Measurements from ENCODE around the gene FAT1. TPM values are rescaled to one million over a fixed set of nuclear protein-coding genes. Genes with fewer than 3 reads are reported as not detected.

The FAT1 gene
- total RNA-seq, 2 experiments from 2014 or later: not detected

- DNase-seq (no peak), ATAC-seq (no peak)
- Mint-ChIP-seq H3K9me3 (ENCODE audit: insufficient read depth) (no peaks in the 10 kb centered on the region), H3K27ac (no peak overlapping the region), H3K4me1 (ENCODE audit: low read depth) (no peaks in the 10 kb centered on the region), H3K36me3 (ENCODE audit: low read depth) (no peaks in the 10 kb centered on the region), H3K4me3 (no peak overlapping the region), H3K27me3 (ENCODE audit: low read depth) (no peaks in the 10 kb centered on the region)
- ChIA-PET POLR2A (no interaction called here), CTCF (interaction anchor here (1.6 to 2.0 kb wide), 3 partner anchors 9 to 290 kb away, joined by 3 to 9 read pairs (median 6); no protein-coding TSS in a partner anchor)
Observed at GRCh38 chr4:186586205-186586604, 137.5 kb downstream of the FAT1 start.

DNA sequence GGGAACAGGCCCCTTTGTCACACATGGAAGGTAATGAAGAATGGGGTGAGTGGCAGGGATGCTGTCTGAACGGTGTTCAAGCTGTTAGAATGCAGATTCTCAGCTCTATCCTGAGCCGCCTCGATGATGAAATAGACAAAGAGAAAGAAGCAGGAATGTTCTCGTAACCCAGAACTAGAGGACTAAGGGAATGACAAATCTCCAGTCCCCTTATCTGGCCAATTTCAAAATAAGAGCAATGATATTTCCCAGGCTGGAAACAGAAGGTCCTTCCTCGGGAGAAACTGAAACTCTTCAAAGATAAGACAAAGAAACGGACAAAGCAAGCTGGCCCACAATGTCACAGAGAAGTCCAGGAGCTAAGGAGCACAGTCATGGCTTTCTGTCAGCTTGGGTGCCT is 138.7 kb downstream of the FAT1 start:
- POLR2A ChIA-PET: no interaction called here
- Mint-ChIP-seq H3K4me3 (no peak overlapping the region), H3K4me1 (ENCODE audit: low read depth) (no peaks in the 10 kb centered on the region), H3K27me3 (ENCODE audit: low read depth) (no peaks in the 10 kb centered on the region), H3K27ac (no peak overlapping the region), H3K36me3 (ENCODE audit: low read depth) (no peaks in the 10 kb centered on the region), H3K9me3 (ENCODE audit: insufficient read depth) (no peaks in the 10 kb centered on the region)
- DNase-seq: no peak
- ATAC-seq: no peak
- CTCF ChIA-PET: no interaction called here

- H3K9me3 Mint-ChIP-seq (ENCODE audit: insufficient read depth): no peaks in the 10 kb centered on the region
- H3K4me3 Mint-ChIP-seq: no peak overlapping the region
- H3K36me3 Mint-ChIP-seq (ENCODE audit: low read depth): no peaks in the 10 kb centered on the region
- ChIA-PET POLR2A (no interaction called here), CTCF (no interaction called here)
- no peak overlapping the region for H3K27ac Mint-ChIP-seq
- DNase-seq (no peak), ATAC-seq (no peak)
- no peaks in the 10 kb centered on the region for H3K4me1 Mint-ChIP-seq (ENCODE audit: low read depth)
- no peaks in the 10 kb centered on the region for H3K27me3 Mint-ChIP-seq (ENCODE audit: low read depth)
Observed at GRCh38 chr4:186581421-186581820, 142.2 kb downstream of the FAT1 start.

GRCh38 chr4:186580669-186581068 is 143.0 kb downstream of the FAT1 start:
- Mint-ChIP-seq H3K4me3 (no peak overlapping the region), H3K27me3 (ENCODE audit: low read depth) (no peaks in the 10 kb centered on the region), H3K4me1 (ENCODE audit: low read depth) (no peaks in the 10 kb centered on the region), H3K27ac (no peak overlapping the region), H3K9me3 (ENCODE audit: insufficient read depth) (no peaks in the 10 kb centered on the region), H3K36me3 (ENCODE audit: low read depth) (no peaks in the 10 kb centered on the region)
- no peak for ATAC-seq
- CTCF ChIA-PET: no interaction called here
- DNase-seq: no peak
- POLR2A ChIA-PET: no interaction called here

DNA sequence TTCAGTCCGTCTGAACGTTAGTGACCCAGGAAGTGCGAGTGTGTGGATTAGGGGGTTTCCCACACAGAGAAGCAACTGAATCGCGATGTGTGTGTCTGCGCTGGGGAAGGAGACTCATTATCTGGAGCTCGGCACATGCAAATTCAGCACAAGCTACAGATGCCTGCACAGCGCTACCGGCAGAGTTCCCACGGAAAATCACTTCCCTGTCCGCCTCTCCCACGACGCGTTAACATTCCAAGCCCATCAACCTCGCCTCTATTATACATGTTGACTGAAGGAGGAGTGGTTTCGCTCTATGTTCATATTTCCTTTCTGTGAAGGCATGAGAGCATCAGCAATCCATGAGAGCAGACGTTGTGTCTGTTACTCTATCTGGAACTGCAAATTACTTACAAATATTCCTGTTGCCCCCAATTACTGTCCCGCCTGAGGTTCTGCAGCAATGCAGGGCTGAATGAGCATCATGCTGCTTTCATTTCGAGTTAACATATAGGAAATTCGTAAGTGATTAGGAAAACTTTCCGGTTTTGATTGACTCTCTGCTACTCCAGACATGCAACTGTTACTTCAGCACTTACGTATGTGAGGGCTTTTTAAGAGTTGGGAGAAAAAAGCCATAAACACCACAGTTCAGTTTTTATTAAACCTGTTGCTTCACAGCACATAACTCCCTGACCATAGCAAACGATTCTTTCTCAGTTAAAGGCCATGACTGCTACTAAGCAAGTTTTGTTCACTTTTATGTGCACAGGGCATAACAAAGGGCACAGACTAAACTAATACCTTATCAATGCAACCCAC is 153.3 kb downstream of the FAT1 start:
- H3K27me3 Mint-ChIP-seq (ENCODE audit: low read depth): no peaks in the 10 kb centered on the region

GRCh38 chr4:186569533-186570192 is 154.0 kb downstream of the FAT1 start:
- DNase-seq (no peak), ATAC-seq (no peak)
- POLR2A ChIA-PET: no interaction called here
- Mint-ChIP-seq H3K27ac (no peak overlapping the region), H3K9me3 (ENCODE audit: insufficient read depth) (no peaks in the 10 kb centered on the region), H3K4me1 (ENCODE audit: low read depth) (no peaks in the 10 kb centered on the region), H3K36me3 (ENCODE audit: low read depth) (no peaks in the 10 kb centered on the region), H3K4me3 (no peak overlapping the region), H3K27me3 (ENCODE audit: low read depth) (no peaks in the 10 kb centered on the region)
- CTCF ChIA-PET: no interaction called here

More for the DNA sequence above, 153.3 kb downstream of the FAT1 start:
- POLR2A ChIA-PET: no interaction called here
- Mint-ChIP-seq H3K4me3 (no peak overlapping the region), H3K4me1 (ENCODE audit: low read depth) (no peaks in the 10 kb centered on the region), H3K9me3 (ENCODE audit: insufficient read depth) (no peaks in the 10 kb centered on the region), H3K27ac (no peak overlapping the region), H3K36me3 (ENCODE audit: low read depth) (no peaks in the 10 kb centered on the region)
- CTCF ChIA-PET: no interaction called here
- DNase-seq (no peak), ATAC-seq (no peak)

DNA sequence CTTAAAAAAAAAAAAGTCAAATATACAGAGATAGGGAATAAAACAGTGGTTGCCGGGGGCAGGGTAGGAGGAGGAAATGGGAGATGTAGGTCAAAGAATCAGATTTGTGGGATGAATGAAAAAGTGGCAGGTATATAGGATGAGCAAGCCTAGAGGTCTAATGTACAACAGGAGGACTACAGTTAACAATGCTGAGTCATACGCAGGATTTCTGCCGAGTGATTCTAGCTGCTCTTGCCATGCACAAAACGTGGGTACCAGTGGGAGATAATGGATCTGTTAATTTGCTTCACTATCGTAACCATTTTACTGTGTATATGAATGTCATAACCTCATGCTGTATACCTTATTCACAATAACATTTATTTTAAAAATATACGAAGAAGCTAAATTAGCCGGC is 157.6 kb downstream of the FAT1 start:
- Mint-ChIP-seq H3K4me1 (ENCODE audit: low read depth) (no peaks in the 10 kb centered on the region), H3K27me3 (ENCODE audit: low read depth) (no peaks in the 10 kb centered on the region), H3K36me3 (ENCODE audit: low read depth) (no peaks in the 10 kb centered on the region), H3K9me3 (ENCODE audit: insufficient read depth) (no peaks in the 10 kb centered on the region), H3K4me3 (no peak overlapping the region), H3K27ac (no peak overlapping the region)
- ATAC-seq: no peak
- no peak for DNase-seq
- ChIA-PET CTCF (no interaction called here), POLR2A (no interaction called here)

DNA sequence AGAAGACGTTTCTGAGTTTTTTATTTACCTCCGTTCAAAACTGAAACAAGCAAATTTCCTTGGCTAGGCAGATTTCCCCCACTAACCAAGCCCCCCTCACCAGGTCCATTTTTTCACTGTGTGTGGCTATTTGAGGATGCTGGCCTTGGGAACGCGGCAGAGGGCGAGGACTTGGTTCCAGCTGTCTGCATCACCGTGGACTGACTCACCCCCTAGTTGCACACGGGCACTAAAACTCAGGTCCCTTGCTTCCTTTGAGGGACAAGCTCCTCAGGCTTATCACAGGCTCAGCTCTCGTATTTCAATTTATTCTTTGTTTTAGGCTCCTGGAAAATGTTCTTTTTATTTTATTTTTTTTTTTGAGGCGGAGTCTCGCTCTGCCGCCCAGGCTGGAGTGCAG is 159.9 kb downstream of the FAT1 start:
- H3K4me3 Mint-ChIP-seq: no peak overlapping the region
- H3K9me3 Mint-ChIP-seq (ENCODE audit: insufficient read depth): no peaks in the 10 kb centered on the region
- H3K27ac Mint-ChIP-seq: no peak overlapping the region
- H3K27me3 Mint-ChIP-seq (ENCODE audit: low read depth): no peaks in the 10 kb centered on the region
- ChIA-PET CTCF (no interaction called here), POLR2A (no interaction called here)
- no peaks in the 10 kb centered on the region for H3K4me1 Mint-ChIP-seq (ENCODE audit: low read depth)
- H3K36me3 Mint-ChIP-seq (ENCODE audit: low read depth): no peaks in the 10 kb centered on the region
- ATAC-seq: no peak
- DNase-seq: no peak

GRCh38 chr4:186561748-186562147 is 161.9 kb downstream of the FAT1 start:
- no peaks in the 10 kb centered on the region for H3K27me3 Mint-ChIP-seq (ENCODE audit: low read depth)
- no peak for ATAC-seq
- H3K36me3 Mint-ChIP-seq (ENCODE audit: low read depth): no peaks in the 10 kb centered on the region
- no peak for DNase-seq
- H3K4me3 Mint-ChIP-seq: no peak overlapping the region
- H3K4me1 Mint-ChIP-seq (ENCODE audit: low read depth): no peaks in the 10 kb centered on the region
- H3K27ac Mint-ChIP-seq: no peak overlapping the region
- no peaks in the 10 kb centered on the region for H3K9me3 Mint-ChIP-seq (ENCODE audit: insufficient read depth)
- POLR2A ChIA-PET: no interaction called here
- CTCF ChIA-PET: no interaction called here

GRCh38 chr4:186560647-186561046 is 163.0 kb downstream of the FAT1 start:
- Mint-ChIP-seq H3K4me3 (no peak overlapping the region), H3K36me3 (ENCODE audit: low read depth) (peaks cover 3% of the 10 kb centered on the region), H3K27ac (no peak overlapping the region), H3K9me3 (ENCODE audit: insufficient read depth) (no peaks in the 10 kb centered on the region), H3K27me3 (ENCODE audit: low read depth) (peaks cover 5% of the 10 kb centered on the region), H3K4me1 (ENCODE audit: low read depth) (no peaks in the 10 kb centered on the region)
- POLR2A ChIA-PET: no interaction called here
- DNase-seq (no peak), ATAC-seq (no peak)
- CTCF ChIA-PET: no interaction called here

DNA sequence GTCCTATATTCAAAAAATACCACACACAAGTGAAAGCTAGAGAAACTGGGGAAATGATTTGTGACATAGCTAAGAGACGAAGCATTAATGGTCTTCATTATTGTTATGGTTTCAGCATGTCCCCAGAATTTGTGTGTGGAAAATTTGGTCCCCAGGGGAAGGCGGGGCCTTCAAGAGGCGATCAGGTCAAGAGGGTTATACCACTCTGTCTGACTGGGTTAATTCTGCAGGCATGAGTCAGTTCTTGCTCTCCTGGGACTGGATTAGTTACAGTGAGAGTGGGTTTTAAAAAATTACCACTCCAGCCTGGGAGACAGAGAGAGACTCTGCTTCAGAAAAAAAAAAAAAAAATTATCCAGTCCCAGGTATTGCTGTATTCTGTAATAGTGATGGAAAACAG is 166.2 kb downstream of the FAT1 start:
- no peak for DNase-seq
- H3K36me3 Mint-ChIP-seq (ENCODE audit: low read depth): peaks cover 3% of the 10 kb centered on the region
- H3K27me3 Mint-ChIP-seq (ENCODE audit: low read depth): peaks cover 14% of the 10 kb centered on the region
- H3K4me3 Mint-ChIP-seq: no peak overlapping the region
- peaks cover 4% of the 10 kb centered on the region for H3K9me3 Mint-ChIP-seq (ENCODE audit: insufficient read depth)
- ChIA-PET POLR2A (no interaction called here), CTCF (no interaction called here)
- ATAC-seq: no peak
- H3K4me1 Mint-ChIP-seq (ENCODE audit: low read depth): no peaks in the 10 kb centered on the region
- H3K27ac Mint-ChIP-seq: no peak overlapping the region

DNA sequence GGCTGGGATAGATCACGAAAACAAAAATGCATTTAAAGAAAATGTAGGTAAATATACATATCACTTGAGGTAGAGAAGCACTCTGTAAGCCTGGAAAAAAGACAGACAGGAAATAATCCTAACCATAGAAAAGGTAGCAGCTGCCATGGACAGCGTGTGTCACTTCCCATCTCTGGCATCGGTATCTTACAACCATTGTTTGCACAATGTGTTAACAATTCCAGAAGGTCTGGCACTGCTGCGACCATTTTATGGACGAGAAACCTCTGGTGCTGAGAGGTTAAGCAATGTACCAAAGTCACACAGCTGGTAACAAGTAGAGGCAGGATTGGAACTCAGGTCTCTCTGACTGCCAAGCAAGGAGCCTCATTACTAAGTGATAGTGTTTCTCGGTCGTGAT is 166.6 kb downstream of the FAT1 start:
- Mint-ChIP-seq H3K9me3 (ENCODE audit: insufficient read depth) (peaks cover 4% of the 10 kb centered on the region), H3K27ac (no peak overlapping the region), H3K4me1 (ENCODE audit: low read depth) (no peaks in the 10 kb centered on the region), H3K4me3 (no peak overlapping the region), H3K36me3 (ENCODE audit: low read depth) (peaks cover 3% of the 10 kb centered on the region), H3K27me3 (ENCODE audit: low read depth) (peaks cover 14% of the 10 kb centered on the region)
- POLR2A ChIA-PET: no interaction called here
- ATAC-seq (no peak), DNase-seq (no peak)
- CTCF ChIA-PET: no interaction called here
